NCI-H187 (cell line): ENCODE results near the gene ANKRD40.
A peak's percentile ranks its signal among the peaks of the same experiment; 100 is the strongest.
"Not testable (repeated sequence)": the region's sequence is repeated elsewhere in the genome, so short reads cannot be mapped to it uniquely, and the experiment has no call there.

Experiments used
- DNase-seq, 2 experiments: peaks; one replicate each; lab custom pipeline; 2025; lab: John Stamatoyannopoulos, UW

Gene ANKRD40

GRCh38 chr17:50712641-50713040 lies 4.9 kb upstream of the ANKRD40 start:
- no peak for DNase-seq

DNA sequence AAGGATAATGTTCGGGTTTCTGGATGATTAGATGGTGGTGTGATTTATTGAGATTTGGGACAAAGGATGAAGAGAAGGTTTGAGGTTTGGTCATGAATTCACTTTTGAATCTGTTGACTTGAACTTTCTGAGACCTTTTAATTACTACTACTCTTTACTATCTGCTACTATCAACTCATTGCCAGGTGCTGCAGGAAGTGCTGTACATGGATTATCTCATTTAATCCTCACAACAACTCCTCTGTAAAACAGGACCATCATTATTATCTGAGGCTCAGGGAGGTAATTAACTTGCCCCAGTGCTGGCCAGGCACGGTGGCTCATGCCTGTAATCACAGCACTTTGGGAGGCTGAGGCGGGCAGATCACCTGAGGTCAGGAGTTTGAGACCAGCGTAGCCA lies 2.9 kb upstream of the ANKRD40 start:
- DNase-seq, result no peak

DNA sequence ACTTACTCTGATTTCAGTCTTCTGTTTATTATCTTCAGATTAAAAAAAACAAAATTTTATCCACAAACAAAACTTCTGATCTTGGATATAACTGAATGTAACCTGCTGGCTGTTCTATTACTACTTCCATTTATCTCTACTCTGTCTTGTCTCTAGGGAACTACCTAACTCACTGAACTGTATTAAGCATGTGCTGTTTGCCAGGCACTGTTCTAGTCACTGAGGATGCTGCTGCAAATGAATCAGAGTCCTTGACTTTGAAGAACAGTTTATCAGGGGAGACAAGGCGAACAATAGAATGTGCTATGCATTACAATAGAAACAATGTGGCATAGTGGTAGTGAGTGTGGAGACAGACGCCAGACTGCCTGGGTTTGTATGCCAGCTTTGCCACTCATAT lies 2.3 kb upstream of the ANKRD40 start:
- DNase-seq, result no peak

DNA sequence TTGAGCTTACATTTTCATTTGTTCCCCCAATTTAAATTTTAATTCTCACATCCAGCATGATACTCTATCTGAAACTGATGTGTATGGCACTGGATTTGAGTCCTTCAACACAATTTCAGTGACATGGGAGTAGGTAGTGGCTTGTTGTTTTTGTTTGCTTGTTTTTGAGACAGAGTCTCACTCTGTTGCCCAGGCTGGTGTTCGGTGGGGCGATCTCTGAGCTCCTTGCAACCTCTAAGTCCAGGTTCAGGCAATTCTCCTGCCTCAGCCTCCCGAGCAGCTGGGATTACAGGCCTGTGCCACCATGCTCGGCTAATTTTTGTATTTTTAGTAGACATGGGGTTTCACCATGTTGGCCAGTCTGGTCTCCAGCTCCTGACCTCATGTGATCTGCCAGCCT lies 1.3 kb upstream of the ANKRD40 start:
- DNase-seq, result not testable (repeated sequence)

DNA sequence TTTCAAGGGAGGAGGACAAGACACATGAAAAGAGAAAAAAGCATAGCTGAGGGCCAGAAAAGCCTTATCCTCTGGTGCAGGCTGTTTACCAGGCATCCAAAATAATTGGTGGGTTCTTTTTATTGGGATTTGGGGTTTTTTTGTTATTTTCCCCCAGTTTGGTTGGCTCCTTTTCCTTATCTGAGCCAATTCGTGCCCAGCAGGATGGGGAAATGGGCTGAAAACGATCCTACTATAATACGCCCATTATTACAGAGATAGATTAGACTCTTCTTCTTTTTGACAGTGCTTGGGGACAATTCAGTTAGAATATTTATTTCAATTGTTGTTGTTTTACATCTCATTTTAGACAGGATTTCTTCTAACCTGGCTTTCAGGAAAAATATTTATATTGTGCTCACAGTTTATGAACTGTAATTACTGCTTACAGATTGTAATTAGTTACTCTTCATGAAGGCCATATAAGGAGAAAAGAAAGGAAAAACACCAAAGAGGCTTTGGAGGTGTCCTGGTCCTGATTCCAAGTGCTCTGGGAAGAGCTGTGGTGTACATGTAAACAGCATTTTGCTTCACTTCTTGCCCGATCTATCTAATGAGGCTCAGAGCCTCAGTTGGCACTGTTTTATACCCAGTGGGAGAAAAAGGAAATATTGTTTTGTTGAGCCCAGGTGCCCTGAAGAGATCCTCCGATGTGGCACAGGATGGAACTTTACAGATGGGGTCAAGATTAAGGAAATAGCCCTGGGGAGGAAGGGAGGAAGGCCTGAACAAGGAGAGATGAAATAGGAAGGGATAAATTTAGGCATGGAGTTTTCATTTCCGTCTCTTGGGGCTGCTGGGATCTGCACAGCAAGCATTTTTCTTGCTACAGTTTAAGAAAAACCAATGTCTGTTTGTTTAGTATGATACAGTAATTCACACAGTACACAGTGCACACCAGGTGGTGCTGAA lies 611 bp upstream of the ANKRD40 start:
- DNase-seq, result no peak

- no peak for DNase-seq
These were observed 4.6 kb downstream of the ANKRD40 start for GRCh38 chr17:50703162-50703561.

DNA sequence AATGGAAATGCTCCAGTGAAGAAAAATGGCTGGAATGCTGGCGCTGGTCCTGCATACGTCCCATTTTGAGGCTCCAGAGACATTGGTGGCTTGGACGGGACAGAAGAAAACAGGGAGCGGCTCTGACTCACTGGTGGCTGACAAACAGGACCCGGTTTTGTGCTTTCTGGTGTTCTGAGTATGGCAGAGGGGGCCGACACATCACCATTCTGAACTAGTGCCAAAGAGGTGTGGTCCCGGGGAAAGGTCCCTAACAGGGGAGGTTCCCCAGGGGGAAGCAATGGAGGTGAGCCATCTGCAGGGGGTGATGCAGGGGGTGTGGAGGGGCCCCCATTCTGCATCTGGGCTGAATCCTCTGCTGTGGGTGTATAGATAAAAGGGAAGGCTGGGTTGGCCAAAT lies 8.3 kb downstream of the ANKRD40 start:
- DNase-seq, result no peak

GRCh38 chr17:50697663-50698272 lies 9.9 kb downstream of the ANKRD40 start:
- no peak for DNase-seq

DNA sequence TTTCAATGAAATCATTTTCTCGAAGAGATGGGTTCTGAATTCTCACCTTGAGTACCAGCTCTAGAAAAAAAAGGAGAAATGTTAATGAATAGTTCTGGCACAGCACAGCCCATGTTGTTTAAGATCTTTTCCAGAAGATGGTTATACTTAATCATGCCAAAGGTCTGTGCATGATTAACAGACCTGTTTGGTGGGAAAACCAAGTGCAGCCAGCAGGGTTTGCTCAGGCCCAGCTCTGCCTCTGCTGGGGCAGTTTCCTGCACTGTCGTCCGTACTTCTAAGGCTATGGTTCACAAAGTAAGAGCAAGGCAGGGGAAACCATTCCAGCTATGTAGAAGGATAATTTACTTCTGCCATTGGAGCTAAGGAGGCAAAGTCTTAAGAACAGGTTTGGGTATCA lies 10.7 kb downstream of the ANKRD40 start:
- DNase-seq, result no peak

- DNase-seq, result no peak
These were observed 11.3 kb downstream of the ANKRD40 start for GRCh38 chr17:50696365-50696879.

- DNase-seq, result no peak
These were observed 14.6 kb downstream of the ANKRD40 start for GRCh38 chr17:50693036-50693682.

GRCh38 chr17:50692448-50693035 lies 15.2 kb downstream of the ANKRD40 start:
- no peak for DNase-seq

DNA sequence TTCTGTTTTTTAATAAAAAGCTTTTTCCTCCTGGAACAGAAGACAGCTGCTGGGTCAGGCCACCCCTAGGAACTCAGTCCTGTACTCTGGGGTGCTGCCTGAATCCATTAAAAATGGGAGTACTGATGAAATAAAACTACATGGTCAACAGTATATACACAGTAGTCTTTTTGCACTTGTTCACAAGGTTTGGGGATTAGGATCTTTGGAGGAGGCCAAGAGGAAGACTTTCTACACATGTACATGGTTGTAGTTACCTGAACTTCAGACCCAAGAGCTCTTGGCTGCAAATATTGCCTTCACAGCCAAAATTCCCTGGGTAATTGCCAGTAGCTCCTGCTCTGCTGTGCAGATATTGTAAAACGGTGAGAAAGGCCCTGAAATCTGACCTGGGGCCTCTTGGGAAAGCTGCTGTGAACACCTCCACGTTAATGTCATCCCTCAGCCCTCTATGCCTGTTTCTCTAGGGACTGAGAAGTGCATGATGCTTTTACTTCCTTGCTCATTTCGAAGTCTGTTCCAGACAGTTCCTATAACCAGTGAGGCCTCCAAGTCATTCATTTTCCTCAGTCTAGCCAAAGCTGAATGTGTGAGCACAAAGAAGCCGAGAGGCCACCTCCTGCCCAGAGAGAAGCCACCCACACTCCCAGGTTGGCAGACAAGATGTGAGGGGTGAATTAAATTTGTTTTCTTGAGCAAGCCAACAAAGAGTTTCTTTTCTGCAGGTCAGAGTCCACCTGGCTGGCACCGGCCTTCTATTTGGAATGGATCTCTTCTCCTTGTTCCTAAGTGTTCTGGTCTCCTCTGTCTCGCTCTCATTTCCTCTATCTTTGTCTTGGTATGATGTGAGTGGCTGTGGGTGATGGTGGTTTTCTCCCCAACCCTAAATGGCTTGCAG lies 15.9 kb downstream of the ANKRD40 start:
- DNase-seq, result no peak

DNA sequence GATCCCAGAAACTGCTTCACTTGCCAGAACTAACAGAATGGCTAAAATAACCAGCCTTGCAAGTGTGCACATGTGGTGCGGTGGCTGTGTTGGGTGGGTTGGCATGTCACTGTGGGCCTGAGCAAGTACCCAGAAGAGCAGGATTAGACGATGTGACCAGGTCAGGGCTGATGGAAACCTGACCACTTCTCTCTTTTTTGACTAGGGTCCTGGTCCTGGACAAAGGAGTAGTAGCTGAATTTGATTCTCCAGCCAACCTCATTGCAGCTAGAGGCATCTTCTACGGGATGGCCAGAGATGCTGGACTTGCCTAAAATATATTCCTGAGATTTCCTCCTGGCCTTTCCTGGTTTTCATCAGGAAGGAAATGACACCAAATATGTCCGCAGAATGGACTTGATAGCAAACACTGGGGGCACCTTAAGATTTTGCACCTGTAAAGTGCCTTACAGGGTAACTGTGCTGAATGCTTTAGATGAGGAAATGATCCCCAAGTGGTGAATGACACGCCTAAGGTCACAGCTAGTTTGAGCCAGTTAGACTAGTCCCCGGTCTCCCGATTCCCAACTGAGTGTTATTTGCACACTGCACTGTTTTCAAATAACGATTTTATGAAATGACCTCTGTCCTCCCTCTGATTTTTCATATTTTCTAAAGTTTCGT lies 16.7 kb downstream of the ANKRD40 start:
- no peak for DNase-seq

DNA sequence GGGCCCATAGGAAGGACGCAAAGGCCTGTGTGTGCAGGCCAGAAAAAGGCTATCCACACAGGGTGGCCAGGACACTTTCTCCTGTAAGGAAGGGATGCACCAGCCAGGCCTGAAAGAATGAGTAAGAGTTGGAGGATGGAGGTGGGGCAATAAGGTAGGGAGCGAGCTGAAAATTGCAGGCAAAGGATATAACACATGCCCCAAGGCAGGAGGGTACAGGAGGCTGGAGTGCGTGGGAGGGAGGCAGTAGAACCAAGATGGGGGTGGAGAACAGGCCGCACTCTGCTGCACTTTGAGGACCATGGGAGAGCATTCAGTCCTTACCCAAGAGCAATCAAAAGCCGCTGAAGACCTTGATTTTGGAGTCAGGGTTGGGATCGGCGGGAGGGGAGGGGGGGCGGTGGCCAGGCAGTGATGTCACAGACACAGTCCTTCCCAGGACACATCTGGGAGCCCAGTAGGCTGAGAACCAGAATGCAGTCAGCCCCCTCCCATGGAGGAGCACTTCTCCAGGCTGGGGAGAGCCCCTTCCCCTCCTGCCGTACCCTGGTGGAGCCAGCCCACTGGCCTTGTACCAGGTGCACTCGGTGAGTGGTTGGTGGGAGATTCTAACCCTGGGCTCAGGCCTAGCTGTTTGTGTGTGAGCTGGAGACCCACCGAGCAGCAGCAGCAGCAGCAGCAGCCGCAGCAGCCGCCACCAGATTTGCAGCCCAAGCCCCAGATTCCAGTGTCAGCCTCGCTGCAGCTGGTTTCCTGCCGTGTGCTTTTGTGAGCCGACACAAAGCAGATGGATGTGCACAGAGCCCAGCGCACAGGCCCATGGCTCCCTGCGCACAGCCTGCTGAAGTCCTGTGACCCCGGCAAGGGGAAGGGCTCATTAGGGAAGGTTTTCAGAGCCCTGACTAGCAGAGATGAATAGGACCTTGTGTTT lies 17.5 kb downstream of the ANKRD40 start:
- no peak for DNase-seq

- no peak for DNase-seq
These were observed 18.5 kb downstream of the ANKRD40 start for GRCh38 chr17:50689251-50689650.

- DNase-seq, result peak in 1 of 2 experiments; percentile 25
These were observed 19.5 kb downstream of the ANKRD40 start for GRCh38 chr17:50688245-50688644.

DNA sequence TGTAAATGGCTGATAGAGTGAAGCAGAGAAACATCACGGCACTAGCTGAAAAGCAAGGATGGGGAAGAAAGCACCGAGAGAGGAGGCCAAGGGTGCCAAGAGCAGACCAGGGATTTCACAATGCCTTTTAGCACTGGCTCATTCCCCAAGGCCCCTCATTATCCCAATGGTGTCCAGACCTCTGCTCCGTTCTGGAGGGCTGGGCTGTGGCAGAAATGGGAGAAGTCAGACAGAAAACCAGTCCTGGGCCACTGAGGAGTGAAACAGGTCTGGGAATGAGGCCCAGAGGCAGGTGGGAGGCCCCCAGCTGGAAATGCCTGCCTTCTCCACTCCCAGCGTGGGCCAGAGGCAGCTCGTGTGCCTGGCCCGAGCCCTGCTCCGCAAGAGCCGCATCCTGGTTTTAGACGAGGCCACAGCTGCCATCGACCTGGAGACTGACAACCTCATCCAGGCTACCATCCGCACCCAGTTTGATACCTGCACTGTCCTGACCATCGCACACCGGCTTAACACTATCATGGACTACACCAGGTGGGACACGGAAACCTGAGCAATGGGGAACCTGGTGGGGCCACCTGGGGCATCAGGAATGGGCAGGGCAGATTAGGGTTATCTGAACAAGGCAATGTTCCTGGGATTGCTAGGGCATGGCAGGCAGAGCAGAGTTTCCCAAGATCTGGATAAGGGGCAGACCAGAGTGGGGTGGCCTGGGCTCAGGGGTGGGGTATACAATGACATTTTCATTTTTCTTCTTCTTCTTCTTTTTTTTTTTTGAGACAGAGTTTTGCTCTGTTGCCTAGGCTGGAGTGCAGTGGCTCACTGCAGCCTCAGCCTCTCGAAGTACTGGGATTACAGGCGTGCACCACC lies 20.3 kb downstream of the ANKRD40 start:
- DNase-seq, result no peak
